ENCODE measurements around the gene TOMM7. TPM values are rescaled to one million over a fixed set of nuclear protein-coding genes. Genes with fewer than 3 reads are reported as not detected.

The TOMM7 gene
- total RNA-seq, 1 donor from 2014 or later, result 292 TPM

DNA sequence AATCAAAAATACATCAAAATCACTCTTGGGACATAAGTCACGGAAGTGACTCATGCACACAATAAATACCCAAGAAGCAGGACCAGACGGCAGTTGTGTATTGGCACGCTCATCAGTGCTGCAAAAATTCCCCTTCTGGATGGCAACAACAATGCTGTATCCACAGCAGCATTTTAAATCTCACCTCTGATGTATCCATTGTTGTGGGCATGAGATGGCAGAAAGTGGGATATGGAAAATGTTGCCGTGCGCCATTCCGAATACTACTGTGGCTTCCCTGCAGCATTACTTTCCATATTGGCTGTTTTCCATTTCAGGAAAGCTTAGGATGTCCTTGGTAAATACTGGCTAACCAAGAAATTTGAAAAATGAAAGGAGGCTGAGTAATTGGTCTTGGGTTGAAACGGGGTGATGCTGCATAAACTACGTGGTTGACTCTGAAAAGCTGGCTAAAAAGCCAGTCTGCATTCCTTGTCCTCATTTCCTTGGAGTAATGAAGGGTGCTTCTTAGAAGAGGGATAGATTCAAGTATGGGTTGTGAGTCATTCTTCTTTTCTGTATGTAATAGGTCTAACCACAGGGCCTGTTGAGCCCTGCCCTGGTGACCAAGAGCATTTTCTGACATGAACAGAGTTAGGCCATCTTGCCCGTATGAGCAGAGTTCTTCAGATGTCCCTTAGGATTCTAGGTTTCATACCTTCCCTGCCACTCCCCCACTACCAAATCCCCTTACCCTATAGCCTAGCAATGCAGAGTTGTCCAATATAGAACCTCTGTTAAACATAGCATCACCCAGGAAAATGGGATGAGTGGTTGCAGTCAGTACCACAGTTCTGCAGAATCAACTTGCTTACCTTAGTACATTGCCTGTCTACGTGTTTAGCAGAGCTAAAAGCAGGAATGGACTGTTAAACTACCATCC, 36.3 kb upstream of the TOMM7 start:
- Mint-ChIP-seq H3K27me3 (ENCODE audit: unreplicated experiment) (no peaks in the 10 kb centered on the region), H3K27ac (ENCODE audit: unreplicated experiment) (peak overlapping the region; percentile 80), H3K36me3 (ENCODE audit: unreplicated experiment) (no peaks in the 10 kb centered on the region), H3K4me1 (ENCODE audit: unreplicated experiment) (peaks cover 31% of the 10 kb centered on the region), H3K4me3 (ENCODE audit: unreplicated experiment) (no peak overlapping the region), H3K9me3 (ENCODE audit: unreplicated experiment) (no peaks in the 10 kb centered on the region)
- no peak for DNase-seq (ENCODE audit: extremely low spot score, unreplicated experiment)
- TF ChIP-seq, protein P1, sequence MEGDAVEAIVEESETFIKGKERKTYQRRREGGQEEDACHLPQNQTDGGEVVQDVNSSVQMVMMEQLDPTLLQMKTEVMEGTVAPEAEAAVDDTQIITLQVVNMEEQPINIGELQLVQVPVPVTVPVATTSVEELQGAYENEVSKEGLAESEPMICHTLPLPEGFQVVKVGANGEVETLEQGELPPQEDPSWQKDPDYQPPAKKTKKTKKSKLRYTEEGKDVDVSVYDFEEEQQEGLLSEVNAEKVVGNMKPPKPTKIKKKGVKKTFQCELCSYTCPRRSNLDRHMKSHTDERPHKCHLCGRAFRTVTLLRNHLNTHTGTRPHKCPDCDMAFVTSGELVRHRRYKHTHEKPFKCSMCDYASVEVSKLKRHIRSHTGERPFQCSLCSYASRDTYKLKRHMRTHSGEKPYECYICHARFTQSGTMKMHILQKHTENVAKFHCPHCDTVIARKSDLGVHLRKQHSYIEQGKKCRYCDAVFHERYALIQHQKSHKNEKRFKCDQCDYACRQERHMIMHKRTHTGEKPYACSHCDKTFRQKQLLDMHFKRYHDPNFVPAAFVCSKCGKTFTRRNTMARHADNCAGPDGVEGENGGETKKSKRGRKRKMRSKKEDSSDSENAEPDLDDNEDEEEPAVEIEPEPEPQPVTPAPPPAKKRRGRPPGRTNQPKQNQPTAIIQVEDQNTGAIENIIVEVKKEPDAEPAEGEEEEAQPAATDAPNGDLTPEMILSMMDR (IDR thresholded peaks at IDR 0.05), result no peak

DNA sequence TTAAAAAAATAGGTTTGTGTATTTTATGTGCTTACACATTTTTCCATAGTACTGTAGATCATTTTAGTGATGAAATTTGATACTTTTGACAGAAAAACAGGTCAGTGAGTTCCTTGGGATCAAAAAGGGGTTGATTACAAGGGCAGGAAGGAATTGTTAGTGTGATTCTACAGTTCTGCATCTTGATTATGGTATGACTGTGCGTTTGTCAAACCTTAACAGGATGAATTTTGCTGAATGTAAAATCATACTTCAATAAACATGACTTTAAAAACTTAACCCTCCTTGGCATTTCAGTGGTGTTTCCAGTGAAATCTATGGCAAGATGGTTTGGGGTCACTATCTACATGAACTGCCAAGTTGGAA, 35.6 kb upstream of the TOMM7 start:
- TF ChIP-seq, protein P1 (IDR thresholded peaks at IDR 0.05), result no peak
- Mint-ChIP-seq H3K4me1 (ENCODE audit: unreplicated experiment) (peaks cover 33% of the 10 kb centered on the region), H3K36me3 (ENCODE audit: unreplicated experiment) (no peaks in the 10 kb centered on the region), H3K27me3 (ENCODE audit: unreplicated experiment) (no peaks in the 10 kb centered on the region), H3K4me3 (ENCODE audit: unreplicated experiment) (no peak overlapping the region), H3K9me3 (ENCODE audit: unreplicated experiment) (no peaks in the 10 kb centered on the region), H3K27ac (ENCODE audit: unreplicated experiment) (peak overlapping the region; percentile 80)
- no peak for DNase-seq (ENCODE audit: extremely low spot score, unreplicated experiment)

DNA sequence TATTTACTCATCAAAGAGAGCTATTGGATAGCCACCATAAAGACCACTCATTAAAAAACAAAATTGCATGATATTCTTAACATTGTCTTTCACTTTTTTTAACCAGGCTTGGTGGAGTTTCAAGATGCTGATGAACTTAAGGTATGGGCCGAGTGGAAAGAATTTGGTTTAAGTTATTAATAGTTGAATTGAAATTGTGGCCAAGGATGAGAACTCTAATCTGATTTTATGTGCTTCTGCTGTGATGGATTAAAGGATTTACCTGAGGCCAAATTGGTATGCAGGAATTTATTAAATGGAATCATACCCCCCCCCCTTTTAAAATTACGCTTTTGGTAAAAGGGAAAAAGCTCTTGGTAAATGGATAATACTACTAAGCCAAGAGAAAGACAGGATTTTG, 33.8 kb upstream of the TOMM7 start:
- TF ChIP-seq, protein P1 (IDR thresholded peaks at IDR 0.05), result no peak
- H3K27me3 Mint-ChIP-seq (ENCODE audit: unreplicated experiment), result no peaks in the 10 kb centered on the region
- H3K27ac Mint-ChIP-seq (ENCODE audit: unreplicated experiment), result no peak overlapping the region
- H3K4me3 Mint-ChIP-seq (ENCODE audit: unreplicated experiment), result no peak overlapping the region
- DNase-seq (ENCODE audit: extremely low spot score, unreplicated experiment), result no peak
- H3K4me1 Mint-ChIP-seq (ENCODE audit: unreplicated experiment), result peaks cover 36% of the 10 kb centered on the region
- H3K36me3 Mint-ChIP-seq (ENCODE audit: unreplicated experiment), result no peaks in the 10 kb centered on the region
- H3K9me3 Mint-ChIP-seq (ENCODE audit: unreplicated experiment), result no peaks in the 10 kb centered on the region

DNA sequence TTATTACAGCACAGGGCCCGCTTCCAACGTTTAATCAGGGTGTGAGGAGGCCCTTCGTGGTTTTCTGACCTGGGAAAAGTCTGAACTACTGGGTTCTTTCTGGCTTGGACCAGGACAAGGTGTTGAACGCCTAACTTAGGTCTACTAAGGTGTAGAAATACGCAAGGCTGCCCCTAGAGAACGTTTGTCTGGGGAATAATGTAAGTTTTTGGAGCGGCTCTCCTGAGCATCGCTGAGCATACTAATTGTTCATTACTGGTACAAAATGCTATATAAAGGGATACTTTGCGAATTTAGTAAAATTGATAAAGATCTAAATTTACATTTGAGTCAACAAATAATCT, 32.4 kb upstream of the TOMM7 start:
- Mint-ChIP-seq H3K4me3 (ENCODE audit: unreplicated experiment) (peak overlapping the region; percentile 76), H3K27ac (ENCODE audit: unreplicated experiment) (peak overlapping the region; percentile 77), H3K9me3 (ENCODE audit: unreplicated experiment) (no peaks in the 10 kb centered on the region), H3K36me3 (ENCODE audit: unreplicated experiment) (no peaks in the 10 kb centered on the region), H3K4me1 (ENCODE audit: unreplicated experiment) (peaks cover 42% of the 10 kb centered on the region), H3K27me3 (ENCODE audit: unreplicated experiment) (no peaks in the 10 kb centered on the region)
- TF ChIP-seq, protein P1 (IDR thresholded peaks at IDR 0.05), result no peak
- DNase-seq (ENCODE audit: extremely low spot score, unreplicated experiment), result no peak

DNA sequence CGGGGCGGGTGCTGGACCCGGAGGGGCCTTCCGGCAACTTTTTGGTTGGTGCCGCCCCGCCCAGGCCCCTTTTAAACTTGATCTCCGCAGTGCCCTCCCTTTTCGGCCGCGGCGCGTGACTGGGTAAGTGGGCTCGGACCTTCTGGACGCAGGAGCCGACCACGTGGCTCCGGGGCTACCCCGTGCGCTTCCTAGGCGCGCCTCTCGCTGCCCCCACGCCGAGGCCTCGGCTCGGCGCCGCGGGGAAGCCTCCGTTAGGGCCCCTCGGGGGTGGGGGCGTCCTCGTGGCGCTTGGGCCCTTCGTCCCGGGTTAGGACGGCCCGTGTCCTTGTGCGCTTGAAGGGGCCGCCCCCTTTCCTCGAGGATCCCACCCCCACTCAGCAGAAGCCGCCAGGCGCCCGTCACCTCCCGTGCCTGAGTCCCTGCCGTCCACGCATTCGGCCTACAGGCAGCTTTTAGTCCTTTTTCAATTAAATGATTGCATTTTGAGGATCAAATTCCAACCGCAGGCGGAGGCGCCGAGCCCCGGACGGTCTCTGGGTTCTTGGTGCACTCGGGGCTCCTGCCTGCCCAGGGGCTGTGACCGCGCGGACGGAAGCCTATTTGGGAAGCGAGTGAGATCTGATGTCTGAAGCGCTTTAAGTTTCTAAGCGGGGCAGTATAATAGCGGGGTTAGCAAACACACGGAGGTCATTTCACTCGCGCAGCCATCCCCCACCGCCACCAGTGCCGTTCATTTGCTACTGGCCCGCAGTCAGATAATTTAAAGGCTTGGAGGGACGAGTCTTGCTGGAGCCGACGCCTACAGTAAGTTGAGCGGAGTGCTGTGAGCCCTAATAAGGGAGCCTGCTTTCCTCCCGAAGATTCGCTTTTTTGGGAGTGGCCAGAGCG, 31.8 kb upstream of the TOMM7 start:
- peak overlapping the region; percentile 77 for H3K27ac Mint-ChIP-seq (ENCODE audit: unreplicated experiment)
- H3K4me3 Mint-ChIP-seq (ENCODE audit: unreplicated experiment), result peak overlapping the region; percentile 76
- no peaks in the 10 kb centered on the region for H3K36me3 Mint-ChIP-seq (ENCODE audit: unreplicated experiment)
- no peaks in the 10 kb centered on the region for H3K9me3 Mint-ChIP-seq (ENCODE audit: unreplicated experiment)
- TF ChIP-seq, protein P1 (IDR thresholded peaks at IDR 0.05), result peak; percentile 80
- H3K4me1 Mint-ChIP-seq (ENCODE audit: unreplicated experiment), result peaks cover 46% of the 10 kb centered on the region
- peak; percentile 87 for DNase-seq (ENCODE audit: extremely low spot score, unreplicated experiment)
- no peaks in the 10 kb centered on the region for H3K27me3 Mint-ChIP-seq (ENCODE audit: unreplicated experiment)

All from osteocyte (in vitro differentiated cells).